Fibroblast of skin of left quadriceps (primary cell): Measurements from ENCODE around the gene TPSAB1.
"Not testable (repeated sequence)": the region's sequence is repeated elsewhere in the genome, so short reads cannot be mapped to it uniquely, and the experiment has no call there.

Source experiments
- DNase-seq, 2 experiments: peaks; one replicate each; pipeline ENCODE4 v3.0.0-alpha.2; 2013; ENCODE audit warnings: low read depth in 2 of 2

Gene TPSAB1

GRCh38 chr16:1240436-1240835 is at the start of gene TPSAB1:
TSS of gene TPSAB1 (plus strand) at chr16:1240705. CDS start at chr16:1240939, 234 bp downstream.
- not testable (repeated sequence) for DNase-seq

GRCh38 chr16:1190789-1191188 is 49.7 kb upstream of the TPSAB1 start:
- not testable (repeated sequence) for DNase-seq

GRCh38 chr16:1192384-1193073 is 48.0 kb upstream of the TPSAB1 start:
- DNase-seq = no peak

GRCh38 chr16:1193143-1193824 is 47.2 kb upstream of the TPSAB1 start:
- DNase-seq = no peak

- no peak for DNase-seq
Observed at GRCh38 chr16:1193825-1194581, 46.5 kb upstream of the TPSAB1 start.

GRCh38 chr16:1194665-1195392 is 45.7 kb upstream of the TPSAB1 start:
- DNase-seq = no peak

- DNase-seq = no peak
Observed at GRCh38 chr16:1195393-1195666, 45.2 kb upstream of the TPSAB1 start.

GRCh38 chr16:1196494-1196893 is 44.0 kb upstream of the TPSAB1 start:
- no peak for DNase-seq

GRCh38 chr16:1197237-1197866 is 43.2 kb upstream of the TPSAB1 start:
- no peak for DNase-seq

- no peak for DNase-seq
Observed at GRCh38 chr16:1198194-1198593, 42.3 kb upstream of the TPSAB1 start.

- DNase-seq = not testable (repeated sequence)
Observed at GRCh38 chr16:1198671-1199346, 41.7 kb upstream of the TPSAB1 start.

- DNase-seq = no peak
Observed at GRCh38 chr16:1199347-1200013, 41.0 kb upstream of the TPSAB1 start.

- DNase-seq = no peak
Observed at GRCh38 chr16:1200014-1200627, 40.4 kb upstream of the TPSAB1 start.

- no peak for DNase-seq
Observed at GRCh38 chr16:1201444-1201843, 39.1 kb upstream of the TPSAB1 start.

- DNase-seq = no peak
Observed at GRCh38 chr16:1202274-1202673, 38.2 kb upstream of the TPSAB1 start.

GRCh38 chr16:1204933-1205332 is 35.6 kb upstream of the TPSAB1 start:
- DNase-seq = no peak

- DNase-seq = no peak
Observed at GRCh38 chr16:1206326-1206725, 34.2 kb upstream of the TPSAB1 start.

- no peak for DNase-seq
Observed at GRCh38 chr16:1206786-1207185, 33.7 kb upstream of the TPSAB1 start.

- no peak for DNase-seq
Observed at GRCh38 chr16:1208239-1208830, 32.2 kb upstream of the TPSAB1 start.

GRCh38 chr16:1209081-1209480 is 31.4 kb upstream of the TPSAB1 start:
- no peak for DNase-seq
